HG03064 (cell line): Measurements from ENCODE around the gene SDK2.

Source experiments
- ATAC-seq: cut with Tn5 transposase; IDR thresholded peaks from one replicate; pipeline ENCODE4 v1.9.1; 2021; ENCODE audit warnings: low read depth; ENCODE audit not compliant: unreplicated experiment

Gene SDK2

GRCh38 chr17:73634629-73635028 is 9.6 kb downstream of the SDK2 start:
- no peak for ATAC-seq

DNA sequence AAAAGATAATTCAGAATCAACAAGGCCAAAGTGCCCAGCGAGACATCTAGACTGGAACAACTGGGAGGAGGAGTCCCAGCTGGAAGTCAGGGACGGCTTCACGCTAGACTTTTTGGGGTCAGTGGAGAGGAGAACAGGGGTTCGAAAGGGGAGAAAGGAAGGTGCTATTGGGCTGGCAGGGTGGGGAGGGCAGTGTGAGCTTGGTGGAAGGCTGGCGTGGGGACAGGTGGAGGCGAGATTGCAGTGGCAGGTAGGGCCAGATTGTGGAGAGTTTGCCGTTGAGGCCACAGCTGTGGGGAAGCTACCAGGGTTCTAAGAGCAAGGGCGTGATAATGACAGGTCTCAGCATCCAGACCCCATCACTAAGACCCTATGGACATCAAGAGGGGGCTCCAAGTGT is 10.5 kb downstream of the SDK2 start:
- ATAC-seq = no peak

GRCh38 chr17:73632513-73632912 is 11.7 kb downstream of the SDK2 start:
- ATAC-seq = no peak

GRCh38 chr17:73630965-73631595 is 13.2 kb downstream of the SDK2 start:
- no peak for ATAC-seq

DNA sequence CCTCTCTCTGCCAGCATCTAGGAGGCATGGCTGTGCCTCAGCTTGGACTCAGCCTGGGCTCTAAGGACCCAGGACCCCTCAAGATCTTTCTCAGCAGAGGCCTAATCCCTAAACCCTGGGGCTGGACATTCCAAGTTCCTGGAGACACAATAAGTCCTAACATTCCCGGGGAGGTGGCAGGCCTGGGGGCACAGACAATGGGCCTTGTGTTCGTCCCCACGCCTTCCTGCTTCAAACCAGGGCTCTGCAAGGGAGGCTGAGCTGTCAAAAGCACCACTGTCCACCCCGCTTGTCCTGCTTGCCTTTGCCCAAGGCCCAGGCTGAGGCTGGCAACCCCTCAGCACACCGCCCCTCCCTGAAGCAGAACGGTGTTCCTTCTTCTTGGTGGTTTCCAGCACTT is 13.7 kb downstream of the SDK2 start:
- ATAC-seq = no peak

DNA sequence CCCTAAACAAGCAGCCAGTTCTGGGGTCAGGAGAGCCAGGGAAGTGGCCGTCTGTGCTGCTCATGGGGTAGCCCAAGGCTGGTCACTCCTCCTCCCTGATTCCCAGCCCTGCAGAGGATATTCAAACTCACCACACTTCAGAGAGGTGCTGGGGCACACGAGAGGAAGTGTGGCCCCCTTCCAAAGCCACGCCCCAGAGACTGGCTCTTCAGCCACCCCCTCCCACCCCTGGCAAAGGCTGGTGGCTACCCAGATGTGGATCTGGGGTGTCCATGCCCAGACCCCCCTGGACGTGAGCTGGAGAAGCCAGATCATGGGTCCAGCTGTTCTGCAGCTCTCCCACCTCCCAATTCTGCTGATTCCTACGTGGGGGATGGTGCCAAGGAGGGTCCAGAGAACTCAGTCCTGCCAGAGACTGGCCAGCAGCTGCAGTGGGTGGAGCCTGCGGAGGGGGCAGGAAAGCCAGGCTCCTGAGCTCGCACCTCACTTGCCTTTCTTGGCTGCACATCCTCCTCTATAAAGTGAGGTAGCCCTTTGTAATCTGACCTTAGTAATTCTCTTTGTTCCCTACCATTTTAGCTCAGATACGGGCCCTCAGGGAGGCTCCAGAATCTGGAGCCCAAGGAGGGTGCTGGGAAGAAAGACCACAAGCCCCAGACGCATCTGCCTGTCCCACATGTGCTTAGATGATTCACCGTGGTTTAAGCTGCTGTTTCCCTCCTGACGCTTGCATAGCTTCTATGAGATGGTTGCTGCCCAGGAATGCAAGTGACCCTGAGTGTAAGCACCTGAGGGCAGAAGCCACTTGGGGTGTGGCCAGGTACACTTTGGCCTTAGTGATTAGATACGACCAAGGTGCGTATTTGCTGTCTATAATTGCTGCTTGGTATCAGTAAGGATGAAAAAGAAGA is 15.3 kb downstream of the SDK2 start:
- ATAC-seq = no peak

DNA sequence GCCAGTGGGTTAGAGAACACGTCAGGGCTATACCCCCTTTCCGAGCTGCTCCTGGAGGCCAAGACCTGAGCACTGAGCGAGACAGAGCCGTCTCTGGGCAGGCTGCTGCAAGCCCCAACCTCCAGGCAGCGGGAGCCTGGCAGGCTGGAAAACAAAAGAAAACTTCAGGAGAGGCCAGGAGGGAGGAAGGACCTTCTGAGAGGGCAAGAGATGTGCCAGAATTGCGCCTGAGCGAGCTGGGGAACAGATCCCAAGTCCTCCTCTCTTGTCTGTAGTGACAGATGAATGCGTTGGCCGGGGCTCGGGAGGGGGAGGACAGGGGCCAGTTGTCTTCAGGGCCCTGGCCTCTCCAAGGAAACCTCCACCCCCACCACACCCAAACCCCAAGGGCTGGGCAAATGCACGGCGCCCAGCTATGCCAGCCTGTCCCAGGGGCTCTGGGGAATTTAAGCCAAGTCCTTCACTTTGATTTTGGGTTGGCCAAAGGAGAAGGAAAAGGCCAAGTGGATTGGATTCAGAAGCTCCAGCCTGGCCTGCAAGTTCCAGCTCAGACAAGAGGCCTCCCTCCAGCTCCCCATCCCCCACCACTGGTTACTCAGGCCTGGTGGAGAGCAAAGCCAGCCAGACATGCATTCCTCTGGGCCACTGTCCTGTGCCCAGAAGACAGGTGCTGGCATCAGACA is 18.1 kb downstream of the SDK2 start:
- no peak for ATAC-seq

DNA sequence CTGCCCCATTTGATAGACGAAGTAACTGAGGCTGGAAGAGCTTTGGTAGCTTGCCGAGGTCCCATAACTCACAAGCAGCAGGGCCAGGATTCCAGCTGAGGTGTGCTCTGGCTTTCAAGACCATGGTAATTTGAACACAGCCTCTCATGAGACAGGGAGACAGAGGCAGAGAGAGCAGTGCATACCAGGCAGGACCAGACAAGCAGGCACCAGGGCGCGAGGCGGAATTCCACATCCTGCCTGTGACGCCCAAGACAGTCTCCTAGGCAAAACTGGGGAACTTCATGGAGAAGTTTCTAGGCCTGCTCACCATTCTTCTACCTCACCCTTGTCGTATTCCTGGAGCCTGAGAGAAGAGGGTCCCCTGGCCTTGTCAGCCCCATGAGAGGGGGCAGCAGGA is 19.2 kb downstream of the SDK2 start:
- ATAC-seq = no peak

DNA sequence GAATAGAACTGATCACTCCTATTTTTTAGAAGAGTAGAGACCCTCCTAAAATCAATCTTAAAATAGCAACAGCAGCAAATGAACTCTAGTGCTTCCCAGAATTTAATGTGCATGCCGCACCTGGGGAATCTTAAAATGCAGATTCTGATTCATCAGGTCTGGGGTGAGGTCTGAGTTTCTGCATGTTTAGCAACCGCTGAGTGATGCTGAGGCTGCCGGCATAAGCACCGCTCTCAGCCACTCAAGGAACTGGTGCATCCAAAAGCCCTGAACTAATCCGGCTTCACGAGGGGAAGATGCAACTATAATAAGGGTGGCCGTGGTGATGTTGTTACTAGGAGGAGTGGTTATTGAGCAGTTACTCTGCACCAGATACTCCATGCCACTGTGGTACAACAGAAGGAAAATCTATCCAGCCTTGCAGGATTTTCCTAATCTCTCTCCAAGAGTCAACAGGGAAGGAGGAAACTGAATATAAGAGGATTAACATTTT is 19.7 kb downstream of the SDK2 start:
- no peak for ATAC-seq

GRCh38 chr17:73623818-73624217 is 20.4 kb downstream of the SDK2 start:
- ATAC-seq = no peak

- no peak for ATAC-seq
Observed at GRCh38 chr17:73623247-73623646, 21.0 kb downstream of the SDK2 start.

GRCh38 chr17:73622381-73622780 is 21.9 kb downstream of the SDK2 start:
- ATAC-seq = no peak

DNA sequence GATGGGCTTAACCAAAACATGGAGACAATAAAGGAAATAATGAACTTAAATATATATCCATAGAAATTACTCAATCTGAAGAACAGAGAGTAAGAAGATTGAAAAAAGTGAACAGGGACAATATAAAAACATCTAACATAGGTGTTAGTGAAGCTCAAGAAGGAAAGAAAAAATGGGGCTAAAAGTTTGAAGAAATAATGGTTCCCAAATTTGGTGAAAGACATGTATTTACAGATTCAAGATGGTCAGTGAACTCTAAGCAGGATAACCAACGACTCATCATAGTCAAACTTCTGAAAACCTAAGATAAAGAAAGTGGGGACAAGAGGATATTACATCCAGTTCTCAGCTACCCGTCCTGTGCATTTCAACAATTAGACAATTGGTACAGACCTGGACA is 22.6 kb downstream of the SDK2 start:
- ATAC-seq = no peak

DNA sequence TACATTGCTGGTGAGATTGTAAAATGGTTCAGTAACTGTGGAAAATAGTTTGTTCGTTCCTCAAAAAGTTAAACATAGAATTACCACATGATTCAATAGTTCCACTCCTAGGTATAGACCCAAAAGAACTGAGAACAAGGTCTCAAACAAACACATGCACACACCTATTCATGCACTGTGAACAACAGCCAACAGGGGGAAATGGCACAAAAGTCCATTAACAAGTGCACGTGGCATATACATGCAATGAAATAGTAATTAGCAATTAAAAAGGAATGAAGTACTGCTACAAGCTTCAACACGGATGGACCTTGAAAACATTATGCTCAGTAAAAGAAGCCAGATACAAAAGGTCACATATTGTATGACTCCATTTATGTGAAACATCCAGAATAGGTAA is 23.8 kb downstream of the SDK2 start:
- no peak for ATAC-seq

DNA sequence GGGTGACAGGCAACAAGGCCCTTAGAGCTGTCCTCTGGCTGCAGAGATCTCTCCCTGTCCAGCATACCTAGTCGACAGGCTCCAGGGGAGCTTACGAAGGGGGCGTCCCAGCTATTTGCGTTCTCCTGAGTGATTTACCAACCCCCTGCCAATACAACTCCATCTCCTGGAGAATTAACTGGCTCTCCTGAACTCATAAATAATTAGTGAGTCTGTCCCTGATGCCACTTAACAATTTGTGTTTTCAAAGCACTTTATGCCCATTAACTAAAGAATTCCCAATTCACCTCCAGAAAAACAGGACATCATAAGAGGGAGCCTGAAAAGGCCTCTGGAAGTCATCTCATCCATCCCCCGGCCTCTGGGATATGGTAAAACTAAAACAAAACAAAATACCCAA is 26.7 kb downstream of the SDK2 start:
- no peak for ATAC-seq

DNA sequence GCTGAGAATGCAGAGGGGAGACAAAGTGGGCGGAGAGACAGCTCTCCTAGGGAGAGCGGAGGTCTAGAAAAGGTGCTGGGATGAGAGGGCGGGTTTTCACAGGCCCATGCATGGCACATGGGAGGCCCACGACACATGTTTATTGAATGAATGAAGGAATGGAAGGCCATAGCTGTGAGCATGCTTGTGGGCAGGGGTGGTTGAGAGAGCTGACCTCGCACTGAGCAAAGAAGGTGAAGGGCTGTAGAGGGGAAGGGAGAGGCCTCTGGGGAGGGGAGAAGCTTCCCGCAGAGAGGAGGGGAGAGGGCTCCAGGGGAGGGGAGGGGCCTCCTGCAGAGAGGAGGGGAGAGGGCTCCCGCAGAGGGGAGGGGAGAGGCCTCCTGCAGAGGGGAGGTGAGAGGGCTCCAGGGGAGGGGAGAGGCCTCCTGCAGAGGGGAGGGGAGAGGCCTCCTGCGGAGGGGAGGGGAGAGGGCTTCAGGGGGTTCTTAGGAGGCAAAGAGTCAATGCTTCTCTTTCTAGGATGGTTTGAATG is 27.3 kb downstream of the SDK2 start:
- ATAC-seq = no peak

DNA sequence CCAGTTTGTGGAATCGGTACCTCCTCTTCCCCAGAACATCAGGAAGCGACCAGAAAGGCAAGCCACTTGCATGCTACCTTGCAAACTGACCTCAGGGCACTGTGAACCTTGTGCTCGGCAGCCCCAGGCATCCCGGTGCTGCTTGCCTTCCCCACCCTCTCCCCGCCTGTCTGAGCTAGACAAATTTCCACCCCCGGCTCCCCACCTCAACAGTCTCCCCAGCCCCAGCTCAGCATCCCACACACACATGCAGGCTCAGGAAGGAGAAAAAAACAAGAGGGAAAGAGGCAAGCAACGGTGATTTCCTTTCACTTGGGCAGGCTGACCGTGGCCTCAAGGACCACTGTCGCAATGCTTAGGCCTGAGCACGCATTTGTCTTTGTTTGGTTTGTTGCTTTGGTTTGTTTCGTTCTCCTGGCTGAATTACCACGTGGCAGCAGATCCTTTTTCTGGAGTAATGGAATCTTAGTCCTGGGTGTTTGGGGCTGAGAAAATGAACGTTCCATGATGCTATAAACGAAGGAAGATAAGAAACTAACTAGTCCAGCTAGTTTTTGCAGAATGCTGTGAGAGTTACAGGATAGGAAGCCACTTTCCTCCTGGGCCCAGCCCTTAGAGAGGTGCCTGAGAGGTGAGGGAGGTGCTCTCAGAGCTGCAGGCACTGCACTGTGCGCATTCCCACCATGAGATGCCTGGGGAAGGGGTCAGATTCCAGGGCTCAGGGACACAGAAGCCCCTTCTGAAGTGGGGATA is 27.9 kb downstream of the SDK2 start:
- no peak for ATAC-seq

DNA sequence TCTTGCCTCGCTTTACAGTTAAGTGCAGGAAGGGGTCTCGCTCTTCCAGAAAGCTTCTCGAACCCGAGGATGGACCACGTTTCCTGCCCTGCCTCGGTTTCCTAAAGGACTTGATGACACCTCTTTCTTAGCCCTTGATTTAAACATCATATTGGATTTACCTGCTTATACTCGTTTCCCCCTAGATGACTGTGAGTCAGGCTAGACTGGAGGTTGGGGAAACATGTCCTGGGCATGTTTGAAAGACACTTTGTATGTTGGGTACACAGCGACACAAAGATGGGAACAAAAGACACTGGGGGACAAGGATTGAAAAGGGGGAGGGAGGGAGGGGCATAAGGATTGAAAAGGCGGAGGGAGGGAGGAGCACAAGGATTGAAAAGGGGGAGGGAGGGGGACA is 30.0 kb downstream of the SDK2 start:
- no peak for ATAC-seq

- no peak for ATAC-seq
Observed at GRCh38 chr17:73613271-73614233, 30.7 kb downstream of the SDK2 start.
